Measurements from ENCODE around the gene ADGRD1.

ADGRD1 gene

GRCh38 chr12:131094831-131095805, 141.4 kb downstream of the ADGRD1 start:
- Mint-ChIP-seq H3K9me3 (ENCODE audit: low read depth) (no peaks in the 10 kb centered on the region), H3K36me3 (no peaks in the 10 kb centered on the region), H3K4me3 (no peak overlapping the region), H3K27ac (no peak overlapping the region), H3K27me3 (no peaks in the 10 kb centered on the region), H3K4me1 (ENCODE audit: low read depth) (peaks cover 9% of the 10 kb centered on the region)

DNA sequence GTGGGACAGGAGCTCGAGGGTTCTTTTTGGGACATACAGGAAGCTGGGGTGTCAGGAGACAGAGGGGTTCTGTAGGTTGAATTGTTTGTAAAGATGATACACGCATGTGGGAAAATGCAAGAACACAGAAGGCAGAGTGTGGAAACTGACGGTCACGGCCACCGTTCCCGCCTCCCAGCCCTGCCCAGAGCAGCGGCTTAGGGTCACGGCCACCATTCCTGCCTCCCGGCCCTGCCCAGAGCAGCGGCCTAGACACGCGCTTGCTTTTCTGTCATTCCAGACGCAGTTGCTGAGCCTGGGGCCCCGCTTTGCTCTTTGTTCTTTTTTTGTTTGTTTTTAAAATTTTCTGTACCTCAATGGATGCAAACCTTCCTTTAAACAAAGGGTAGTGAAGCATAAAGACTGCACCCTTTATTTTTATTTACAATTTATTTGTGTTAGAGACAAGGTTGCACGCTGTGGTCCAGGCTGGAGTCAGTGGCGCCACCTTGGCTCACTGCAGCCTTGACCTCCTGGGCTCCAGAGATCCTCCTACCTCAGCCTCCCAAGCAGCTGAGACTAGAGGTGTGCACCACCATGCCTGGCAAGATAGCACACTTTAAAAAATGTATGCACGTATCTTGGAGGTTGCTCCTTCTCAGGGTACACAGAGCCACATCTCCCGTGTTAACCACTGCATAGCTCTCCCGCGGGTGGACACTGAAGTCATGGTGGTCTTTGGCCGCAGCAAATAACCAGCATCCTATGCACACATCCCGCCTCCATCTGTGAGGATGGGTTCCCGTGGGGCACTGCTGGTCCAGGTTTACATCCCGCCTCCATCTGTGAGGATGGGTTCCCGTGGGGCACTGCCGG, 142.3 kb downstream of the ADGRD1 start:
- Mint-ChIP-seq H3K36me3 (no peaks in the 10 kb centered on the region), H3K9me3 (ENCODE audit: low read depth) (no peaks in the 10 kb centered on the region), H3K27ac (no peak overlapping the region), H3K27me3 (no peaks in the 10 kb centered on the region), H3K4me1 (ENCODE audit: low read depth) (peaks cover 9% of the 10 kb centered on the region), H3K4me3 (no peak overlapping the region)

DNA sequence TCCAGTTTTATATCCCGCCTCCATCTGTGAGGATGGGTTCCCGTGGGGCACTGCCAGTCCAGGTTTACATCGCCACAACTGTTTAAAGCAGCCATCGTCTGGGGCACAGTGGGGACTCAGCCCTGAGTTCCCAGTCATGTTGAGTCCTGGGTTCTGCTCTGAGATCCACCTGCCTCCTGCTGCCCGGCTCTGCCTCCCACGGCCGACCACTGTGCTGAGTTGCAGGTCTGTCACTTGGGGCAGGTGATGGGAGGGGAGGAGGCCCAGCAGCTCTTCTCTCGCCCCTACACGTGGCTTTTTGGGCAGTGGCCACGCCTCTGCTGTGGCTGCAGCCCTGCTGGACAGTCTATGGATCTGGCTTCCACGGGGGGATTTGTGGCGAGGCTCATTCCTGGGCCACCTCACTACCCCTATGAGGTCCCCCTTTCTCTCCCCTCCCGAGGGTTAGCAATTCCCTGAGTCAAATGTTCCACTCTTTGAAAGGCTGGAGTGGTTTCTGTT, 143.0 kb downstream of the ADGRD1 start:
- H3K9me3 Mint-ChIP-seq (ENCODE audit: low read depth) = no peaks in the 10 kb centered on the region
- H3K4me3 Mint-ChIP-seq = no peak overlapping the region
- H3K4me1 Mint-ChIP-seq (ENCODE audit: low read depth) = peaks cover 6% of the 10 kb centered on the region
- no peaks in the 10 kb centered on the region for H3K27me3 Mint-ChIP-seq
- no peaks in the 10 kb centered on the region for H3K36me3 Mint-ChIP-seq
- H3K27ac Mint-ChIP-seq = no peak overlapping the region

- Mint-ChIP-seq H3K9me3 (ENCODE audit: low read depth) (no peaks in the 10 kb centered on the region), H3K27ac (no peak overlapping the region), H3K27me3 (no peaks in the 10 kb centered on the region), H3K4me3 (no peak overlapping the region), H3K36me3 (no peaks in the 10 kb centered on the region), H3K4me1 (ENCODE audit: low read depth) (peaks cover 3% of the 10 kb centered on the region)
These were observed 143.8 kb downstream of the ADGRD1 start for GRCh38 chr12:131097202-131098177.

- H3K9me3 Mint-ChIP-seq (ENCODE audit: low read depth) = no peaks in the 10 kb centered on the region
- H3K27me3 Mint-ChIP-seq = no peaks in the 10 kb centered on the region
- no peaks in the 10 kb centered on the region for H3K4me1 Mint-ChIP-seq (ENCODE audit: low read depth)
- H3K4me3 Mint-ChIP-seq = no peak overlapping the region
- no peak overlapping the region for H3K27ac Mint-ChIP-seq
- H3K36me3 Mint-ChIP-seq = no peaks in the 10 kb centered on the region
These were observed 144.7 kb downstream of the ADGRD1 start for GRCh38 chr12:131098178-131098981.

DNA sequence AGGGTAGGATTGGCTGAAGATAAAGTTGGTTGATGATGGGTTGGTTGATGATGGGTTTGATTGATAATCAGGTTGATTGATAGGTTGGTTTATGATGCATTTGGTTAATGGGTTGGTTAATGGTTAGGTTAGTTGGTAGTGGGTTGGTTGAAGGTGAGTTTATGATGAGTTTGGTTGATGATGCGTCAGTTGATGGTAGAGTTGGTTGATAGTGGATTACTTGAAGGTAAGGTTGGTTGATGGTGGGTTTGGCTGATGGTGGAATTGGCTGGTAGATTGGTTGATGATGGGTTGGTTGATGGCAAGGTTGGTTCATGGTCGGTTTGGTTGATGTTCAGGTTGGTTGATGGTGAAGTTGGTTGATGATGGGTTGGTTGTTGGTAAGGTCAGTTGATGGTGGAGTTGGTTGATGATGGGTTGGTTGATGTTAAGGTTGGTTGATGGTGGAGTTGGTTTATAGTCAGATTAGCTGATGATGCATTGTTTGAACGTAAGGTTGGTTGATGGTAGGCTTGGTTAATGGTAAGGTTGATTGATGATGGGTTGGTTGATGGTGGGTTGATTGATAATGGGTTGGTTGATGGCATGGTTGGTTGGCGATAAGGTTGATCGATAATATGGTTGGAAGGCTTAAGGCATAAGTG, 146.4 kb downstream of the ADGRD1 start:
- Mint-ChIP-seq H3K4me3 (no peak overlapping the region), H3K36me3 (no peaks in the 10 kb centered on the region), H3K27ac (no peak overlapping the region), H3K9me3 (ENCODE audit: low read depth) (no peaks in the 10 kb centered on the region), H3K27me3 (no peaks in the 10 kb centered on the region), H3K4me1 (ENCODE audit: low read depth) (peaks cover 5% of the 10 kb centered on the region)

DNA sequence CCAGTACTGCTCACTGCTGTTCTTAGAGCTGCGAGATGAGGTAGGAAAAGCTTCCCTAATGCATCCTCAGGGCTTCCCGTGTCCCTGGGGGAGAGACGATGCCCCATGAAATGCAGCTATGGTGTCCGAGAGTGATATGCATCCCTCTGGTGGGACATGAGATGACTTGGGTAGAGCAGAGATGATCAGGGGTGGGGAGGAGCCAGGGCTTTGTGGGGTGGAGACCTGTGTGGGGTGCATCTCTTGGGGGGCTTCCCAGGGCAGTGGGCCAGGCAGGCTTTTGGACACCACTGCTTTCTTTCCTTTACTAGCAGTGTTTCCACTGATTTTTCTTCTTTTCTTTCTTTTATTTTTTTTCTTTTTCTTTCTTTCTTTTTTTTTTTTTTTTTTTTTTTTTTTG, 147.3 kb downstream of the ADGRD1 start:
- Mint-ChIP-seq H3K36me3 (no peaks in the 10 kb centered on the region), H3K27me3 (peaks cover 3% of the 10 kb centered on the region), H3K9me3 (ENCODE audit: low read depth) (no peaks in the 10 kb centered on the region), H3K27ac (no peak overlapping the region), H3K4me1 (ENCODE audit: low read depth) (peaks cover 11% of the 10 kb centered on the region), H3K4me3 (no peak overlapping the region)

- H3K27me3 Mint-ChIP-seq = peaks cover 3% of the 10 kb centered on the region
- no peaks in the 10 kb centered on the region for H3K36me3 Mint-ChIP-seq
- H3K27ac Mint-ChIP-seq = no peak overlapping the region
- H3K4me1 Mint-ChIP-seq (ENCODE audit: low read depth) = peaks cover 16% of the 10 kb centered on the region
- no peaks in the 10 kb centered on the region for H3K9me3 Mint-ChIP-seq (ENCODE audit: low read depth)
- H3K4me3 Mint-ChIP-seq = no peak overlapping the region
These were observed 148.2 kb downstream of the ADGRD1 start for GRCh38 chr12:131101703-131102492.

DNA sequence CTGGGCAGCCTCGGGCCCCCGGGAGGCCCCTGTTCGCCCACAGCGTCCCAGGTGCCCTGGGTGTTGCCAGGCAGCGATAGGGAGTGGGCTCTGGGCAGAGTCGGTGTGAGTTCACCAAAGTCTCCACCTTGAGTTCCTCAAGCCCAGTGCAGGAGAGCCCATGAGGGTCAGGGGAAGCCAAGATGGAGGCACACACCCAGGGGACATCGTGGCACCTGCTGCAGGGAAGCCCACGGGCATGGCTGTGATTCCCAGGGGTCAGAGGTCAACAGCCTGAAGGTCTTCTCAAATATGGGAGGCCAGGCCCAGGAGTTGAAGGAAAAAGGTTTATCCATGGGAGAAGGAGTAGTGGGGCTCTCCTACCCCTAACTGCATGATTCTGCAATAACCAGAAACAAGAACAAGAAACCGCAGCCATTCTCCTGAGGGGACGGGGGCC, 148.8 kb downstream of the ADGRD1 start:
- H3K36me3 Mint-ChIP-seq = no peaks in the 10 kb centered on the region
- H3K27me3 Mint-ChIP-seq = peaks cover 3% of the 10 kb centered on the region
- no peaks in the 10 kb centered on the region for H3K9me3 Mint-ChIP-seq (ENCODE audit: low read depth)
- H3K4me1 Mint-ChIP-seq (ENCODE audit: low read depth) = peaks cover 16% of the 10 kb centered on the region
- H3K4me3 Mint-ChIP-seq = no peak overlapping the region
- no peak overlapping the region for H3K27ac Mint-ChIP-seq

- Mint-ChIP-seq H3K27me3 (peaks cover 3% of the 10 kb centered on the region), H3K27ac (no peak overlapping the region), H3K36me3 (no peaks in the 10 kb centered on the region), H3K4me3 (no peak overlapping the region), H3K9me3 (ENCODE audit: low read depth) (no peaks in the 10 kb centered on the region), H3K4me1 (ENCODE audit: low read depth) (peaks cover 16% of the 10 kb centered on the region)
These were observed 149.4 kb downstream of the ADGRD1 start for GRCh38 chr12:131102991-131103668.

DNA sequence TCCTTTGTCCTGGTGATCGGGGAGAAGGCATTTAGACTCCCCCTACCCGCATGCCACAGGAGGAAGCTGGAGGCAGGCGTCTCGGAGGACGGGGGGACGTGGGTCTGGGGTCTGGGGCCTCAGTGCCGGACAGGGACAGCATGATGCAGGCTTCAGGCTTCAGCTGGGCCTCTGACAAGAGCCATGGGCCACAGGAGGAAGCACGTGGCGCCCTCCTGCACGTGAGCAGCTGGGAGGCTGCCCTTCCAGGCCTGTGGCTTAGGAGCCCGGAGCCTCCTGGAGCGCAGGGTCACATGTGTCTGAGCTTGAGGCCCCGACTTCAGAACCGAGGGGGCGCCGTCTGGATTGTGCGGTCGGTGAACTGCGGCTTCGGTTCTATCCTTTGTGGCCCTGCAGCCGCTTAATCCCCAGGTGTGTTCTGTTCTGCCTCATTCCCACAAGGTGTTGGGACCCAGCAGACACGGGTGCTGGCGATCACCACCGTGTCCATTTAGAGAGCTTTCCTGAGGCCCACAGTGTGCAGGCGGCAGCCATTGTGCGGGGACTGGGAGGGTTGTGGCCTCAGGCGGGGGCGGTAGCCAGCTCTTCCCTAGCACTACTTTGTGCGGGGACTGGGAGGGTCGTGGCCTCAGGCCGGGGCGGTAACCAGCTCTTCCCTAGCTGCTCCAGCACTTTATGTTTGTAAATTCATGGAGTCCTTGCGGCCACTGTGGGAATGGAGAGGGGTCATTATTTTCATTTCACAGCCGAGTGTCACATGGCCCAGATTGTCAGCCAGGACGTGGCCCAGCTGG, 150.2 kb downstream of the ADGRD1 start:
- no peak overlapping the region for H3K4me3 Mint-ChIP-seq
- H3K27me3 Mint-ChIP-seq = peaks cover 3% of the 10 kb centered on the region
- H3K9me3 Mint-ChIP-seq (ENCODE audit: low read depth) = no peaks in the 10 kb centered on the region
- H3K4me1 Mint-ChIP-seq (ENCODE audit: low read depth) = peaks cover 16% of the 10 kb centered on the region
- H3K36me3 Mint-ChIP-seq = no peaks in the 10 kb centered on the region
- no peak overlapping the region for H3K27ac Mint-ChIP-seq

Measured in activated naive CD8-positive, alpha-beta T cell (primary cell).